Measurements from ENCODE around the gene CMSS1.

DNA sequence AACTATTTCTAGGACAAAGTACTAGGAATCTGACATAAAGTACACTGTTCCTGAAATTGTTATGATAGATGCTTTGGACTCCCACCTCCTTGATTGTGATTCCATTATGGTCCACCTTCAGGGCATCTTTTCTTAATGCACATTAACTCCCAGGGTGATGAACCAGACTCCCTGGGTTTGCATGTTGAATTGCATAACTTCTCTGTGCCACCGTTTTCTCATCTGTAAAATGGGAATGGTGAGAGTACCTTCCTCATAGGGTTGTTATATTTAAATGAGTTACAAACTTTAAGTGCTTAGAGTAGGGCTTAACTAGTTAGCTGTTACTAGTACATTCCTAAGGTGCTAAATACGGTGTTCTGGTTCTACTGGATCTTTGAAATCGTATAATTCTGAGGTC is 81.9 kb downstream of the CMSS1 start:
- TF ChIP-seq CTCF (IDR thresholded peaks at IDR 0.05; ENCODE audit: low read length) (no peak), EZH2 (IDR thresholded peaks at IDR 0.05; ENCODE audit: borderline replicate concordance, low read length) (no peak)

Measured in OCI-LY1 (cell line).